ENCODE results near the gene ZNF223. TPM values are rescaled to one million over a fixed set of nuclear protein-coding genes. Genes with fewer than 3 reads are reported as not detected.

ZNF223 gene
- total and polyA plus RNA-seq, 8 donors = 0.95 to 4.7 (median 1.9) TPM

GRCh38 chr19:44005973-44006372 is 45.9 kb upstream of the ZNF223 start:
- FAIRE-seq (no peak), DNase-seq (no peak), ATAC-seq (no peak)
- 97% methylated on average over 1 of the region's 1 CpG for WGBS, 2 donors
- peaks cover 0 to 8% (median 0%) of the 10 kb centered on the region in 4 donors for H3K9me3 ChIP-seq
- peaks cover 0 to 11% (median 0%) of the 10 kb centered on the region in 3 donors for H3K4me1 ChIP-seq
- H3K27ac ChIP-seq = no peak overlapping the region
- no peak for TF ChIP-seq CTCF (IDR thresholded peaks at IDR 0.05)
- intact Hi-C loops (cut with DNase I) = no loop called here
- H3K36me3 ChIP-seq = peaks cover 16 to 39% (median 23%) of the 10 kb centered on the region in 3 donors
- no peak overlapping the region for H3K4me3 ChIP-seq
- H3K27me3 ChIP-seq = no peaks in the 10 kb centered on the region

GRCh38 chr19:44007473-44007872 is 44.4 kb upstream of the ZNF223 start:
- Histone ChIP-seq H3K9me3 (peaks cover 0 to 14% (median 0%) of the 10 kb centered on the region in 4 donors), H3K27ac (no peak overlapping the region), H3K4me1 (peaks cover 0 to 8% (median 0%) of the 10 kb centered on the region in 3 donors), H3K27me3 (no peaks in the 10 kb centered on the region), H3K36me3 (peaks cover 19 to 47% (median 25%) of the 10 kb centered on the region in 3 donors), H3K4me3 (no peak overlapping the region)
- FAIRE-seq = no peak
- no peak for ATAC-seq
- TF ChIP-seq CTCF (IDR thresholded peaks at IDR 0.05) = no peak
- intact Hi-C loops (cut with DNase I) = no loop called here
- 97 to 98% methylated on average over 6 of the region's 6 CpGs for WGBS, 2 donors
- no peak for DNase-seq

- no peaks in the 10 kb centered on the region for H3K27me3 ChIP-seq
- ATAC-seq (no peak), FAIRE-seq (no peak), DNase-seq (no peak)
- H3K27ac ChIP-seq = no peak overlapping the region
- peaks cover 0 to 14% (median 0%) of the 10 kb centered on the region in 4 donors for H3K9me3 ChIP-seq
- whole genome bisulfite sequencing, 2 donors = 92 to 95% methylated on average over 5 of the region's 5 CpGs
- no peaks in the 10 kb centered on the region for H3K4me1 ChIP-seq
- peaks cover 19 to 47% (median 25%) of the 10 kb centered on the region in 3 donors for H3K36me3 ChIP-seq
- intact Hi-C loops (cut with DNase I) = no loop called here
- no peak overlapping the region for H3K4me3 ChIP-seq
- TF ChIP-seq CTCF (IDR thresholded peaks at IDR 0.05) = no peak
These were observed 41.4 kb upstream of the ZNF223 start for GRCh38 chr19:44010468-44010867.

- no peaks in the 10 kb centered on the region for H3K27me3 ChIP-seq
- H3K27ac ChIP-seq = no peak overlapping the region
- WGBS, 2 donors = 24 to 26% methylated on average over 2 of the region's 2 CpGs
- no peaks in the 10 kb centered on the region for H3K9me3 ChIP-seq
- intact Hi-C loops (cut with DNase I) = no loop called here
- DNase-seq (no peak), FAIRE-seq (no peak), ATAC-seq (no peak)
- H3K4me3 ChIP-seq = no peak overlapping the region
- H3K4me1 ChIP-seq = no peaks in the 10 kb centered on the region
- no peaks in the 10 kb centered on the region for H3K36me3 ChIP-seq
- no peak for TF ChIP-seq CTCF (IDR thresholded peaks at IDR 0.05)
These were observed 32.3 kb upstream of the ZNF223 start for GRCh38 chr19:44019498-44019897.

GRCh38 chr19:44021221-44021620 is 30.6 kb upstream of the ZNF223 start:
- Histone ChIP-seq H3K27ac (no peak overlapping the region), H3K27me3 (no peaks in the 10 kb centered on the region), H3K9me3 (no peaks in the 10 kb centered on the region), H3K36me3 (no peaks in the 10 kb centered on the region), H3K4me1 (peaks cover 0 to 8% (median 0%) of the 10 kb centered on the region in 3 donors), H3K4me3 (no peak overlapping the region)
- DNase-seq (no peak), FAIRE-seq (no peak), ATAC-seq (no peak)
- intact Hi-C loops (cut with DNase I) = no loop called here
- no peak for TF ChIP-seq CTCF (IDR thresholded peaks at IDR 0.05)

All from pancreas (tissue), 10 donors.